ENCODE measurements around the gene DMRT2.

The DMRT2 gene

DNA sequence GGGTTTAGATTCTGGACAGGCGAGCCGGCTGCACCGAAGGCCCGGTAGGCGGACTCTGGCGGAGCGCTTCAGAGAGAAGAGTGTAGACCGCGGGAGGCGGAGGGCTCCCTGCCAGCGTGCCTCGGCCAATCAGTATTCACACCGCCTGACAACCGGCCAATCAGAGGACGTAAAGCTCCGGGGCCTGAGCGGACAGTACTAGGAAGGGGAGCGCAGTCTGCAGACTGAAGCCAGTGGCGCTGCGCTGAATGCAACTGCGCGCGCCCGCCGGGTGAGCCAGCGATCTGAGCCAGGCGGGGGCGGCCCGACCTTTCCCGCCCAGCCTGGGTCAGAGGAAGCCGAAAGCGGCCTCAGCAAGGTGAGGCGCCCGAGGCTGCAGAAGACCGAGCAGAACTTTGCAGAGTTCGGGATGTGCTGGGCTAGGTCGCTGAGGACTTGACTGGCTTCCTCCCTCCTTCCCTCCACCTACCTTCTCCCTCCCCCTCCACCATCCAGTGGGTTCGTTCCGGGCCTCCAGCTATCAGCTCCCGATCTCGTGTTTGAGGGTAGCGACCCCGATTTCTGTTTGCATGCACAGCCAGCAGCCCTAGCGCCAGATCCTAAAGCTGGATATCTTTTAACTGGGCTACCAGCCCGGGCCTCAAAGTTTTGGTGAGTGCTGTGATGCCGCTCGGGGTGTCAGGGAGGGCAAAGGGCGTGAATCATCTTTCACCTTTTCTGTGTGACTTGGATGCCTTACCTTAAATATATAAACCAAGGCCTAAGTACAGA, at the start of gene DMRT2:
Gene DMRT2, plus strand, starts transcription at position 233 of the 771 bp plus-strand sequence. CDS start 1,257 bp downstream, outside the sequence.
- peak; percentile 87 for ATAC-seq

DNA sequence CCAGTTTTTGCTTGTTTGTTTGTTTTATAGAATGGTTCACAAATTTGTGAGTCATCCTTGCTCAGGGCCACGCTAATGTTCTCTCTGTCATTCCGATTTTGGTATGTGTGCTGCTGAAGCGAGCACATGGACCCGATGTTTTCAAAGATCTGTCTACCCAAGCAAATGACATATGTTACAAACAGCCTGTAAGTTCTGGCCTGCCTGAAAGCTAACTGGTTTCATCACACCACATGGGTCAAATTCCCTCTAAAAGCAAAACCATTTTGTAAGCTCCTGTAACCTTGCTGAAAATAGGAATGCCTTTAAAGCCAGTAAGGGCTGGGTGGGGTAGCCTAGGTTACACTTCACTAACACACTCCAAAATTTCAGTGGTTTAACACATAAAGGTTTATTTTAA, 48.3 kb upstream of the DMRT2 start:
- ATAC-seq: no peak
- TF ChIP-seq TSHZ2 (CRISPR knock-in tag; IDR thresholded peaks at IDR 0.05): no peak
- TF ChIP-seq, protein P1, sequence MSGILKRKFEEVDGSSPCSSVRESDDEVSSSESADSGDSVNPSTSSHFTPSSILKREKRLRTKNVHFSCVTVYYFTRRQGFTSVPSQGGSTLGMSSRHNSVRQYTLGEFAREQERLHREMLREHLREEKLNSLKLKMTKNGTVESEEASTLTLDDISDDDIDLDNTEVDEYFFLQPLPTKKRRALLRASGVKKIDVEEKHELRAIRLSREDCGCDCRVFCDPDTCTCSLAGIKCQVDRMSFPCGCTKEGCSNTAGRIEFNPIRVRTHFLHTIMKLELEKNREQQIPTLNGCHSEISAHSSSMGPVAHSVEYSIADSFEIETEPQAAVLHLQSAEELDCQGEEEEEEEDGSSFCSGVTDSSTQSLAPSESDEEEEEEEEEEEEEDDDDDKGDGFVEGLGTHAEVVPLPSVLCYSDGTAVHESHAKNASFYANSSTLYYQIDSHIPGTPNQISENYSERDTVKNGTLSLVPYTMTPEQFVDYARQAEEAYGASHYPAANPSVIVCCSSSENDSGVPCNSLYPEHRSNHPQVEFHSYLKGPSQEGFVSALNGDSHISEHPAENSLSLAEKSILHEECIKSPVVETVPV (CRISPR knock-in tag; IDR thresholded peaks at IDR 0.05): no peak
- no peak for TF ChIP-seq SNAI2 (CRISPR knock-in tag; IDR thresholded peaks at IDR 0.05)
- TF ChIP-seq, protein P2, sequence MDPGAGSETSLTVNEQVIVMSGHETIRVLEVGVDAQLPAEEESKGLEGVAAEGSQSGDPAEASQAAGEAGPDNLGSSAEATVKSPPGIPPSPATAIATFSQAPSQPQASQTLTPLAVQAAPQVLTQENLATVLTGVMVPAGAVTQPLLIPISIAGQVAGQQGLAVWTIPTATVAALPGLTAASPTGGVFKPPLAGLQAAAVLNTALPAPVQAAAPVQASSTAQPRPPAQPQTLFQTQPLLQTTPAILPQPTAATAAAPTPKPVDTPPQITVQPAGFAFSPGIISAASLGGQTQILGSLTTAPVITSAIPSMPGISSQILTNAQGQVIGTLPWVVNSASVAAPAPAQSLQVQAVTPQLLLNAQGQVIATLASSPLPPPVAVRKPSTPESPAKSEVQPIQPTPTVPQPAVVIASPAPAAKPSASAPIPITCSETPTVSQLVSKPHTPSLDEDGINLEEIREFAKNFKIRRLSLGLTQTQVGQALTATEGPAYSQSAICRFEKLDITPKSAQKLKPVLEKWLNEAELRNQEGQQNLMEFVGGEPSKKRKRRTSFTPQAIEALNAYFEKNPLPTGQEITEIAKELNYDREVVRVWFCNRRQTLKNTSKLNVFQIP (CRISPR knock-in tag; IDR thresholded peaks at IDR 0.05; ENCODE audit: borderline replicate concordance, low read depth): no peak
- TF ChIP-seq, protein P3, sequence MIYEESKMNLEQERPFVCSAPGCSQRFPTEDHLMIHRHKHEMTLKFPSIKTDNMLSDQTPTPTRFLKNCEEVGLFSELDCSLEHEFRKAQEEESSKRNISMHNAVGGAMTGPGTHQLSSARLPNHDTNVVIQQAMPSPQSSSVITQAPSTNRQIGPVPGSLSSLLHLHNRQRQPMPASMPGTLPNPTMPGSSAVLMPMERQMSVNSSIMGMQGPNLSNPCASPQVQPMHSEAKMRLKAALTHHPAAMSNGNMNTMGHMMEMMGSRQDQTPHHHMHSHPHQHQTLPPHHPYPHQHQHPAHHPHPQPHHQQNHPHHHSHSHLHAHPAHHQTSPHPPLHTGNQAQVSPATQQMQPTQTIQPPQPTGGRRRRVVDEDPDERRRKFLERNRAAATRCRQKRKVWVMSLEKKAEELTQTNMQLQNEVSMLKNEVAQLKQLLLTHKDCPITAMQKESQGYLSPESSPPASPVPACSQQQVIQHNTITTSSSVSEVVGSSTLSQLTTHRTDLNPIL (CRISPR knock-in tag; IDR thresholded peaks at IDR 0.05; ENCODE audit: low read depth): no peak
- TF ChIP-seq ESRRG (CRISPR knock-in tag; IDR thresholded peaks at IDR 0.05): no peak
- no peak for TF ChIP-seq ZNF565 (CRISPR knock-in tag; conservative IDR thresholded peaks at IDR 0.05; ENCODE audit: low read depth)
- TF ChIP-seq RARB (CRISPR knock-in tag; IDR thresholded peaks at IDR 0.05): no peak
- no peak for TF ChIP-seq TCF4 (CRISPR knock-in tag; IDR thresholded peaks at IDR 0.05; ENCODE audit: borderline replicate concordance)
- TF ChIP-seq OSR1 (CRISPR knock-in tag; IDR thresholded peaks at IDR 0.05): no peak
- TF ChIP-seq ZFP3 (CRISPR knock-in tag; IDR thresholded peaks at IDR 0.05): no peak
- TF ChIP-seq ZC3H10 (CRISPR knock-in tag; IDR thresholded peaks at IDR 0.05): no peak
- TF ChIP-seq ZNF70 (CRISPR knock-in tag; IDR thresholded peaks at IDR 0.05): no peak
- no peak for TF ChIP-seq TOX (CRISPR knock-in tag; IDR thresholded peaks at IDR 0.05; ENCODE audit: borderline replicate concordance)

More for the DNA sequence above, at the start of gene DMRT2:
- TF ChIP-seq ARNTL (CRISPR knock-in tag; IDR thresholded peaks at IDR 0.05; ENCODE audit: borderline replicate concordance, low read depth) (no peak), ESRRG (CRISPR knock-in tag; IDR thresholded peaks at IDR 0.05) (no peak), BACH2 (CRISPR knock-in tag; IDR thresholded peaks at IDR 0.05; ENCODE audit: borderline replicate concordance) (no peak), ZFP3 (CRISPR knock-in tag; IDR thresholded peaks at IDR 0.05) (no peak), PPARA (CRISPR knock-in tag; IDR thresholded peaks at IDR 0.05; ENCODE audit: borderline replicate concordance) (no peak), RARB (CRISPR knock-in tag; IDR thresholded peaks at IDR 0.05) (no peak), SNAI2 (CRISPR knock-in tag; IDR thresholded peaks at IDR 0.05) (no peak), ISL1 (CRISPR knock-in tag; IDR thresholded peaks at IDR 0.05) (no peak), TCF4 (CRISPR knock-in tag; IDR thresholded peaks at IDR 0.05; ENCODE audit: borderline replicate concordance) (no peak), TOX (CRISPR knock-in tag; IDR thresholded peaks at IDR 0.05; ENCODE audit: borderline replicate concordance) (no peak)
- TF ChIP-seq, protein P2 (CRISPR knock-in tag; IDR thresholded peaks at IDR 0.05; ENCODE audit: borderline replicate concordance, low read depth): no peak
- TF ChIP-seq, protein P4, sequence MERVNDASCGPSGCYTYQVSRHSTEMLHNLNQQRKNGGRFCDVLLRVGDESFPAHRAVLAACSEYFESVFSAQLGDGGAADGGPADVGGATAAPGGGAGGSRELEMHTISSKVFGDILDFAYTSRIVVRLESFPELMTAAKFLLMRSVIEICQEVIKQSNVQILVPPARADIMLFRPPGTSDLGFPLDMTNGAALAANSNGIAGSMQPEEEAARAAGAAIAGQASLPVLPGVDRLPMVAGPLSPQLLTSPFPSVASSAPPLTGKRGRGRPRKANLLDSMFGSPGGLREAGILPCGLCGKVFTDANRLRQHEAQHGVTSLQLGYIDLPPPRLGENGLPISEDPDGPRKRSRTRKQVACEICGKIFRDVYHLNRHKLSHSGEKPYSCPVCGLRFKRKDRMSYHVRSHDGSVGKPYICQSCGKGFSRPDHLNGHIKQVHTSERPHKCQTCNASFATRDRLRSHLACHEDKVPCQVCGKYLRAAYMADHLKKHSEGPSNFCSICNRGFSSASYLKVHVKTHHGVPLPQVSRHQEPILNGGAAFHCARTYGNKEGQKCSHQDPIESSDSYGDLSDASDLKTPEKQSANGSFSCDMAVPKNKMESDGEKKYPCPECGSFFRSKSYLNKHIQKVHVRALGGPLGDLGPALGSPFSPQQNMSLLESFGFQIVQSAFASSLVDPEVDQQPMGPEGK (CRISPR knock-in tag; IDR thresholded peaks at IDR 0.05; ENCODE audit: borderline replicate concordance): no peak
- TF ChIP-seq, protein P1 (CRISPR knock-in tag; IDR thresholded peaks at IDR 0.05): no peak
